ENCODE measurements around the gene GUCY1A1. TPM values are rescaled to one million over a fixed set of nuclear protein-coding genes. Genes with fewer than 3 reads are reported as not detected.
A peak's percentile ranks its signal among the peaks of the same experiment; 100 is the strongest.

Gene GUCY1A1
- polyA plus RNA-seq, 4 donors, result 1.3 to 8.1 (median 6.4) TPM

GRCh38 chr4:155653052-155653451 lies 13.6 kb upstream of the GUCY1A1 start:
- H3K4me3 ChIP-seq (ENCODE audit: low read depth in 1 of 3, low read length in 3 of 3), result no peak overlapping the region
- H3K27ac ChIP-seq (ENCODE audit: low read depth in 1 of 3, low read length in 2 of 3), result no peak overlapping the region
- H3K36me3 ChIP-seq (ENCODE audit: control insufficient read depth in 3 of 3, insufficient read depth in 2 of 3, low read depth in 1 of 3, low read length in 3 of 3), result no peaks in the 10 kb centered on the region
- DNase-seq (no peak), FAIRE-seq (no peak)
- no peaks in the 10 kb centered on the region for H3K27me3 ChIP-seq (ENCODE audit: control insufficient read depth in 3 of 3, insufficient read depth in 3 of 3, low read length in 3 of 3)
- H3K4me1 ChIP-seq (ENCODE audit: control insufficient read depth in 3 of 3, insufficient read depth in 2 of 3, low read depth in 1 of 3, low read length in 2 of 3), result no peaks in the 10 kb centered on the region
- H3K9me3 ChIP-seq (ENCODE audit: control insufficient read depth in 2 of 2, insufficient read depth in 1 of 2, low read depth in 1 of 2, low read length in 1 of 2), result no peaks in the 10 kb centered on the region

- no peaks in the 10 kb centered on the region for H3K4me1 ChIP-seq (ENCODE audit: control insufficient read depth in 3 of 3, insufficient read depth in 2 of 3, low read depth in 1 of 3, low read length in 2 of 3)
- no peak overlapping the region for H3K27ac ChIP-seq (ENCODE audit: low read depth in 1 of 3, low read length in 2 of 3)
- no peaks in the 10 kb centered on the region for H3K9me3 ChIP-seq (ENCODE audit: control insufficient read depth in 2 of 2, insufficient read depth in 1 of 2, low read depth in 1 of 2, low read length in 1 of 2)
- DNase-seq (no peak), FAIRE-seq (no peak)
- H3K4me3 ChIP-seq (ENCODE audit: low read depth in 1 of 3, low read length in 3 of 3), result no peak overlapping the region
- H3K27me3 ChIP-seq (ENCODE audit: control insufficient read depth in 3 of 3, insufficient read depth in 3 of 3, low read length in 3 of 3), result no peaks in the 10 kb centered on the region
- 80 to 87% (median 85%) methylated on average over 4 of the region's 4 CpGs for WGBS, 3 donors
- no peaks in the 10 kb centered on the region for H3K36me3 ChIP-seq (ENCODE audit: control insufficient read depth in 3 of 3, insufficient read depth in 2 of 3, low read depth in 1 of 3, low read length in 3 of 3)
These were observed 10.6 kb upstream of the GUCY1A1 start for GRCh38 chr4:155656025-155656424.

- no peaks in the 10 kb centered on the region for H3K27me3 ChIP-seq (ENCODE audit: control insufficient read depth in 3 of 3, insufficient read depth in 3 of 3, low read length in 3 of 3)
- no peaks in the 10 kb centered on the region for H3K36me3 ChIP-seq (ENCODE audit: control insufficient read depth in 3 of 3, insufficient read depth in 2 of 3, low read depth in 1 of 3, low read length in 3 of 3)
- no peaks in the 10 kb centered on the region for H3K4me1 ChIP-seq (ENCODE audit: control insufficient read depth in 3 of 3, insufficient read depth in 2 of 3, low read depth in 1 of 3, low read length in 2 of 3)
- no peak overlapping the region for H3K4me3 ChIP-seq (ENCODE audit: low read depth in 1 of 3, low read length in 3 of 3)
- no peaks in the 10 kb centered on the region for H3K9me3 ChIP-seq (ENCODE audit: control insufficient read depth in 2 of 2, insufficient read depth in 1 of 2, low read depth in 1 of 2, low read length in 1 of 2)
- no peak for DNase-seq
- no peak overlapping the region for H3K27ac ChIP-seq (ENCODE audit: low read depth in 1 of 3, low read length in 2 of 3)
- peak; percentile 33 for FAIRE-seq
These were observed 9.5 kb upstream of the GUCY1A1 start for GRCh38 chr4:155657169-155657568.

GRCh38 chr4:155657985-155658680 lies 8.5 kb upstream of the GUCY1A1 start:
- Histone ChIP-seq H3K36me3 (ENCODE audit: control insufficient read depth in 3 of 3, insufficient read depth in 2 of 3, low read depth in 1 of 3, low read length in 3 of 3) (no peaks in the 10 kb centered on the region), H3K27me3 (ENCODE audit: control insufficient read depth in 3 of 3, insufficient read depth in 3 of 3, low read length in 3 of 3) (no peaks in the 10 kb centered on the region), H3K4me3 (ENCODE audit: low read depth in 1 of 3, low read length in 3 of 3) (no peak overlapping the region), H3K27ac (ENCODE audit: low read depth in 1 of 3, low read length in 2 of 3) (no peak overlapping the region), H3K4me1 (ENCODE audit: control insufficient read depth in 3 of 3, insufficient read depth in 2 of 3, low read depth in 1 of 3, low read length in 2 of 3) (no peaks in the 10 kb centered on the region), H3K9me3 (ENCODE audit: control insufficient read depth in 2 of 2, insufficient read depth in 1 of 2, low read depth in 1 of 2, low read length in 1 of 2) (no peaks in the 10 kb centered on the region)
- peak; percentile 96 for FAIRE-seq
- WGBS, 3 donors, result 6 to 42% (median 23%) methylated on average over 1 of the region's 1 CpG
- no peak for DNase-seq

- 35 to 63% (median 48%) methylated on average over 1 of the region's 1 CpG for WGBS, 3 donors
These were observed 8.0 kb upstream of the GUCY1A1 start for GRCh38 chr4:155658681-155659064.

GRCh38 chr4:155659176-155659575 lies 7.5 kb upstream of the GUCY1A1 start:
- no peaks in the 10 kb centered on the region for H3K4me1 ChIP-seq (ENCODE audit: control insufficient read depth in 3 of 3, insufficient read depth in 2 of 3, low read depth in 1 of 3, low read length in 2 of 3)
- H3K4me3 ChIP-seq (ENCODE audit: low read depth in 1 of 3, low read length in 3 of 3), result no peak overlapping the region
- 83 to 94% (median 93%) methylated on average over 1 of the region's 1 CpG for WGBS, 3 donors
- no peaks in the 10 kb centered on the region for H3K27me3 ChIP-seq (ENCODE audit: control insufficient read depth in 3 of 3, insufficient read depth in 3 of 3, low read length in 3 of 3)
- H3K36me3 ChIP-seq (ENCODE audit: control insufficient read depth in 3 of 3, insufficient read depth in 2 of 3, low read depth in 1 of 3, low read length in 3 of 3), result no peaks in the 10 kb centered on the region
- DNase-seq (no peak), FAIRE-seq (no peak)
- H3K27ac ChIP-seq (ENCODE audit: low read depth in 1 of 3, low read length in 2 of 3), result no peak overlapping the region
- no peaks in the 10 kb centered on the region for H3K9me3 ChIP-seq (ENCODE audit: control insufficient read depth in 2 of 2, insufficient read depth in 1 of 2, low read depth in 1 of 2, low read length in 1 of 2)

More at GRCh38 chr4:155658681-155659064, 8.0 kb upstream of the GUCY1A1 start:
- no peak for FAIRE-seq
- no peaks in the 10 kb centered on the region for H3K36me3 ChIP-seq (ENCODE audit: control insufficient read depth in 3 of 3, insufficient read depth in 2 of 3, low read depth in 1 of 3, low read length in 3 of 3)
- H3K27ac ChIP-seq (ENCODE audit: low read depth in 1 of 3, low read length in 2 of 3), result no peak overlapping the region
- no peak overlapping the region for H3K4me3 ChIP-seq (ENCODE audit: low read depth in 1 of 3, low read length in 3 of 3)
- no peaks in the 10 kb centered on the region for H3K27me3 ChIP-seq (ENCODE audit: control insufficient read depth in 3 of 3, insufficient read depth in 3 of 3, low read length in 3 of 3)
- H3K4me1 ChIP-seq (ENCODE audit: control insufficient read depth in 3 of 3, insufficient read depth in 2 of 3, low read depth in 1 of 3, low read length in 2 of 3), result no peaks in the 10 kb centered on the region
- H3K9me3 ChIP-seq (ENCODE audit: control insufficient read depth in 2 of 2, insufficient read depth in 1 of 2, low read depth in 1 of 2, low read length in 1 of 2), result no peaks in the 10 kb centered on the region
- DNase-seq, result no peak

- H3K4me1 ChIP-seq (ENCODE audit: control insufficient read depth in 3 of 3, insufficient read depth in 2 of 3, low read depth in 1 of 3, low read length in 2 of 3), result no peaks in the 10 kb centered on the region
- H3K4me3 ChIP-seq (ENCODE audit: low read depth in 1 of 3, low read length in 3 of 3), result no peak overlapping the region
- FAIRE-seq, result no peak
- DNase-seq, result no peak
- H3K27me3 ChIP-seq (ENCODE audit: control insufficient read depth in 3 of 3, insufficient read depth in 3 of 3, low read length in 3 of 3), result no peaks in the 10 kb centered on the region
- no peaks in the 10 kb centered on the region for H3K36me3 ChIP-seq (ENCODE audit: control insufficient read depth in 3 of 3, insufficient read depth in 2 of 3, low read depth in 1 of 3, low read length in 3 of 3)
- H3K9me3 ChIP-seq (ENCODE audit: control insufficient read depth in 2 of 2, insufficient read depth in 1 of 2, low read depth in 1 of 2, low read length in 1 of 2), result no peaks in the 10 kb centered on the region
- WGBS, 3 donors, result 81 to 85% (median 81%) methylated on average over 2 of the region's 2 CpGs
- no peak overlapping the region for H3K27ac ChIP-seq (ENCODE audit: low read depth in 1 of 3, low read length in 2 of 3)
These were observed 6.2 kb upstream of the GUCY1A1 start for GRCh38 chr4:155660436-155660835.

- Histone ChIP-seq H3K36me3 (ENCODE audit: control insufficient read depth in 3 of 3, insufficient read depth in 2 of 3, low read depth in 1 of 3, low read length in 3 of 3) (no peaks in the 10 kb centered on the region), H3K9me3 (ENCODE audit: control insufficient read depth in 2 of 2, insufficient read depth in 1 of 2, low read depth in 1 of 2, low read length in 1 of 2) (no peaks in the 10 kb centered on the region), H3K27me3 (ENCODE audit: control insufficient read depth in 3 of 3, insufficient read depth in 3 of 3, low read length in 3 of 3) (no peaks in the 10 kb centered on the region), H3K4me3 (ENCODE audit: low read depth in 1 of 3, low read length in 3 of 3) (no peak overlapping the region), H3K27ac (ENCODE audit: low read depth in 1 of 3, low read length in 2 of 3) (no peak overlapping the region), H3K4me1 (ENCODE audit: control insufficient read depth in 3 of 3, insufficient read depth in 2 of 3, low read depth in 1 of 3, low read length in 2 of 3) (no peaks in the 10 kb centered on the region)
- no peak for DNase-seq
- FAIRE-seq, result no peak
- 86 to 95% (median 87%) methylated on average over 2 of the region's 2 CpGs for WGBS, 3 donors
These were observed 1.6 kb upstream of the GUCY1A1 start for GRCh38 chr4:155665054-155665453.

GRCh38 chr4:155667222-155667567 lies 547 bp downstream of the GUCY1A1 start:
- DNase-seq, result peak in 1 of 2 donors; percentile 82
- peak overlapping the region in 2 of 3 donors; percentile 84 to 95 for H3K27ac ChIP-seq (ENCODE audit: low read depth in 1 of 3, low read length in 2 of 3)
- WGBS, 3 donors, result 1% methylated on average over 25 to 27 of the region's 27 CpGs
- no peaks in the 10 kb centered on the region for H3K9me3 ChIP-seq (ENCODE audit: control insufficient read depth in 2 of 2, insufficient read depth in 1 of 2, low read depth in 1 of 2, low read length in 1 of 2)
- FAIRE-seq, result no peak
- H3K4me1 ChIP-seq (ENCODE audit: control insufficient read depth in 3 of 3, insufficient read depth in 2 of 3, low read depth in 1 of 3, low read length in 2 of 3), result peaks cover 0 to 5% (median 0%) of the 10 kb centered on the region in 3 donors
- no peaks in the 10 kb centered on the region for H3K36me3 ChIP-seq (ENCODE audit: control insufficient read depth in 3 of 3, insufficient read depth in 2 of 3, low read depth in 1 of 3, low read length in 3 of 3)
- no peaks in the 10 kb centered on the region for H3K27me3 ChIP-seq (ENCODE audit: control insufficient read depth in 3 of 3, insufficient read depth in 3 of 3, low read length in 3 of 3)
- peak overlapping the region; percentile 38 to 85 (median 70) for H3K4me3 ChIP-seq (ENCODE audit: low read depth in 1 of 3, low read length in 3 of 3)
